ENCODE data around the gene RGS16. TPM values are rescaled to one million over a fixed set of nuclear protein-coding genes. Genes with fewer than 3 reads are reported as not detected.
A peak's percentile ranks its signal among the peaks of the same experiment; 100 is the strongest.

RGS16 gene
- total and polyA plus RNA-seq, 5 donors from 2014 or later: 0.34 to 16.6 (median 0.57) TPM

- H3K4me3 ChIP-seq (ENCODE audit: low read depth, low read length): no peak overlapping the region
- Mint-ChIP-seq H3K27ac (no peak overlapping the region), H3K9me3 (peaks cover 0 to 9% (median 3%) of the 10 kb centered on the region in 7 donors), H3K4me3 (no peak overlapping the region), H3K36me3 (peaks cover 4% of the 10 kb centered on the region), H3K27me3 (no peaks in the 10 kb centered on the region), H3K4me1 (peaks cover 6 to 20% (median 14%) of the 10 kb centered on the region in 4 donors)
- no peaks in the 10 kb centered on the region for H3K4me1 ChIP-seq (ENCODE audit: control insufficient read depth, insufficient read depth, low read length, poor library complexity, severe bottlenecking)
- peaks cover 0 to 7% of the 10 kb centered on the region in 2 experiments for H3K9me3 ChIP-seq (ENCODE audit: control insufficient read depth in 2 of 2, low read length in 2 of 2)
- ATAC-seq (ENCODE audit: low read depth in 2 of 2) (no peak), DNase-seq (no peak)
- no peaks in the 10 kb centered on the region for H3K36me3 ChIP-seq (ENCODE audit: control insufficient read depth, insufficient read depth, low read length)
- no peaks in the 10 kb centered on the region for H3K27me3 ChIP-seq (ENCODE audit: control insufficient read depth, insufficient read depth, low read length)
- no peak overlapping the region for H3K27ac ChIP-seq (ENCODE audit: insufficient read depth, low read length, poor library complexity, severe bottlenecking)
These were observed 18.8 kb upstream of the RGS16 start for GRCh38 chr1:182622901-182623528.

DNA sequence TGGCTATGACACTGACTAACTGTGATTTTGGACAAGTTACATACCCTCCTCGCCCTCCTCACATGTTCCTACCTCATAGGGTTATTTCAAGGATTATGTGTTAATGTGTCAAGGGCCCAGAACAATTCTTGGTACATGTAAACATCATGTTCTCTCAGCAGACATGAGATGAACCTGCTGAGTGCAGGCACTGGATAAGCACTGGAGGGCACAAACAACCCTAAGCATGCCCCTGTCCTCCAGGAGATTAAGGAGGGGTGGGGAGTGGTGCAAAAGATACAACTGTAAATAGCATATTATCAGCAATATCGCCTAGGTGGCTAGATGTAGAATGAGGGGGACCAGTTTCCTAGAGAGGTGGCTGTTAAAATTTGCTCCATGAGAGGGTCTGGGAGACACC, 17.7 kb upstream of the RGS16 start:
- Histone ChIP-seq H3K36me3 (ENCODE audit: control insufficient read depth, insufficient read depth, low read length) (no peaks in the 10 kb centered on the region), H3K4me3 (ENCODE audit: low read depth, low read length) (no peak overlapping the region), H3K27ac (ENCODE audit: insufficient read depth, low read length, poor library complexity, severe bottlenecking) (no peak overlapping the region), H3K27me3 (ENCODE audit: control insufficient read depth, insufficient read depth, low read length) (no peaks in the 10 kb centered on the region), H3K9me3 (ENCODE audit: control insufficient read depth in 2 of 2, low read length in 2 of 2) (peaks cover 0 to 7% of the 10 kb centered on the region in 2 experiments), H3K4me1 (ENCODE audit: control insufficient read depth, insufficient read depth, low read length, poor library complexity, severe bottlenecking) (peaks cover 2% of the 10 kb centered on the region)
- H3K36me3 Mint-ChIP-seq: peaks cover 4% of the 10 kb centered on the region
- H3K27ac Mint-ChIP-seq: no peak overlapping the region
- peaks cover 0 to 9% (median 3%) of the 10 kb centered on the region in 7 donors for H3K9me3 Mint-ChIP-seq
- DNase-seq (no peak), ATAC-seq (ENCODE audit: low read depth in 2 of 2) (no peak)
- peaks cover 9 to 29% (median 19%) of the 10 kb centered on the region in 4 donors for H3K4me1 Mint-ChIP-seq
- H3K27me3 Mint-ChIP-seq: peaks cover 5% of the 10 kb centered on the region
- H3K4me3 Mint-ChIP-seq: no peak overlapping the region

DNA sequence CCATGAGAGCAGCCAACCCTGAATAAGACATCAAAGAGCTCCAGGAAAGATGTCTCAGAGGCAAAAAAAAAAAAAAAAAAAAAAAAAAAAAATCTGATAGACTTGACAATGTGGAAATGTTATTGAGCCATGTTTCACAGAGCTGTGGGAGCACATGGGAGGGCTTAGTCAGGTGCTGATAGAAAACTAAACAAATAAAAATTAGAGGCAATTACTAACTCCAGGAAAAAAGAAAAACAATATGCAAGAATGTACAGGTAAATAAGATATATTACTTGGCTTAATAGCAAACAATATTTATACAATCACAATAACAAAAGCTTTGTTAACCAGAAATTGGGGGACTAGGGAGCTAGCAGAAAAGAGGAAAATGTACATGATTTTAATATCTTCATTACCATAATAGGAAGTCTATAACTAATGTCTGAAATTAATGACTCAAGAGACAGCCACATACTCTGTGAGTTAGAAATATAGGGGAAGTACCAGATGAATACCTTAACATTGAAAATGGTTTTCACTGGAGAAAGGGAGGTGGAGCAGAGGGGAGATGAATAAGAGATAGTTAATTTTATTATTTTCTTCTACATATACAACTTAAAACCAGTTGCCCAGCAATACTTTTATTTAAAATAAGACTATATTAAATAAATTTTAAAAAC, 16.9 kb upstream of the RGS16 start:
- H3K27me3 Mint-ChIP-seq: peaks cover 8% of the 10 kb centered on the region
- H3K27ac ChIP-seq (ENCODE audit: insufficient read depth, low read length, poor library complexity, severe bottlenecking): no peak overlapping the region
- ATAC-seq (ENCODE audit: low read depth in 2 of 2): no peak

GRCh38 chr1:182617734-182618351, 13.7 kb upstream of the RGS16 start:
- Histone ChIP-seq H3K36me3 (ENCODE audit: control insufficient read depth, insufficient read depth, low read length) (no peaks in the 10 kb centered on the region), H3K27ac (ENCODE audit: insufficient read depth, low read length, poor library complexity, severe bottlenecking) (no peak overlapping the region), H3K9me3 (ENCODE audit: control insufficient read depth in 2 of 2, low read length in 2 of 2) (peaks cover 0 to 7% of the 10 kb centered on the region in 2 experiments), H3K4me3 (ENCODE audit: low read depth, low read length) (no peak overlapping the region), H3K27me3 (ENCODE audit: control insufficient read depth, insufficient read depth, low read length) (no peaks in the 10 kb centered on the region), H3K4me1 (ENCODE audit: control insufficient read depth, insufficient read depth, low read length, poor library complexity, severe bottlenecking) (peaks cover 33% of the 10 kb centered on the region)
- Mint-ChIP-seq H3K27me3 (peaks cover 29% of the 10 kb centered on the region), H3K36me3 (peaks cover 4% of the 10 kb centered on the region), H3K9me3 (peaks cover 0 to 9% (median 3%) of the 10 kb centered on the region in 7 donors), H3K4me1 (peaks cover 17 to 37% (median 27%) of the 10 kb centered on the region in 4 donors), H3K4me3 (peak overlapping the region in 1 of 4 donors; percentile 88), H3K27ac (peak overlapping the region in 1 of 3 donors; percentile 48)
- no peak for DNase-seq
- no peak for ATAC-seq (ENCODE audit: low read depth in 2 of 2)

More for the DNA sequence above, 16.9 kb upstream of the RGS16 start:
- Mint-ChIP-seq H3K9me3 (peaks cover 0 to 9% (median 3%) of the 10 kb centered on the region in 7 donors), H3K4me3 (peak overlapping the region in 1 of 4 donors; percentile 31), H3K36me3 (peaks cover 4% of the 10 kb centered on the region), H3K27ac (no peak overlapping the region), H3K4me1 (peaks cover 17 to 37% (median 25%) of the 10 kb centered on the region in 4 donors)
- peaks cover 10% of the 10 kb centered on the region for H3K4me1 ChIP-seq (ENCODE audit: control insufficient read depth, insufficient read depth, low read length, poor library complexity, severe bottlenecking)
- H3K9me3 ChIP-seq (ENCODE audit: control insufficient read depth in 2 of 2, low read length in 2 of 2): peaks cover 0 to 7% of the 10 kb centered on the region in 2 experiments
- H3K27me3 ChIP-seq (ENCODE audit: control insufficient read depth, insufficient read depth, low read length): no peaks in the 10 kb centered on the region
- DNase-seq: no peak
- H3K4me3 ChIP-seq (ENCODE audit: low read depth, low read length): no peak overlapping the region
- H3K36me3 ChIP-seq (ENCODE audit: control insufficient read depth, insufficient read depth, low read length): no peaks in the 10 kb centered on the region

DNA sequence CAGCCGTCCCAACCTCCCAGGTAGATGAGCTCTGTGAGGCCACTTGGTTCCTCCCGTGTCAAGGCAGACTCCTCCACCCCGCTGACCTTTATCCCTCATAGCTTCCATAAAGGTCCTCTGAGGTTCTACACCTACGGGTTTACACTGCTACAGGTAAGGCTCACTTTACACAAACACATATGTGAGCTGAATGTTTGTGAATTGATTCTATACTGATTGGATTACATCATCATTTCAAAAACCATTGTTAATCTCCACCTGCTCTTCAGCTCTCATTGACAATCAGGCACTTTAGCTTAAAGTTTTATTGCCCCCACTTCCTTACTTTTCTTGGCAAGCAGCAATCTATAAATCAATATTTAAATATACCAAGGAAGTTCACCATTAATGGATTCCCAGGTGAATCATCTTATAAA, 12.8 kb upstream of the RGS16 start:
- no peak overlapping the region for H3K4me3 ChIP-seq (ENCODE audit: low read depth, low read length)
- no peak overlapping the region for H3K27ac ChIP-seq (ENCODE audit: insufficient read depth, low read length, poor library complexity, severe bottlenecking)
- H3K36me3 Mint-ChIP-seq: peaks cover 4% of the 10 kb centered on the region
- peaks cover 17 to 37% (median 27%) of the 10 kb centered on the region in 4 donors for H3K4me1 Mint-ChIP-seq
- H3K27me3 Mint-ChIP-seq: peaks cover 29% of the 10 kb centered on the region
- ATAC-seq (ENCODE audit: low read depth in 2 of 2) (no peak), DNase-seq (no peak)
- H3K36me3 ChIP-seq (ENCODE audit: control insufficient read depth, insufficient read depth, low read length): no peaks in the 10 kb centered on the region
- peaks cover 0 to 7% of the 10 kb centered on the region in 2 experiments for H3K9me3 ChIP-seq (ENCODE audit: control insufficient read depth in 2 of 2, low read length in 2 of 2)
- peaks cover 33% of the 10 kb centered on the region for H3K4me1 ChIP-seq (ENCODE audit: control insufficient read depth, insufficient read depth, low read length, poor library complexity, severe bottlenecking)
- H3K27ac Mint-ChIP-seq: peak overlapping the region in 2 of 3 donors; percentile 83 to 94
- H3K27me3 ChIP-seq (ENCODE audit: control insufficient read depth, insufficient read depth, low read length): no peaks in the 10 kb centered on the region
- peak overlapping the region; percentile 6 to 88 (median 66) for H3K4me3 Mint-ChIP-seq
- peaks cover 0 to 9% (median 3%) of the 10 kb centered on the region in 7 donors for H3K9me3 Mint-ChIP-seq

DNA sequence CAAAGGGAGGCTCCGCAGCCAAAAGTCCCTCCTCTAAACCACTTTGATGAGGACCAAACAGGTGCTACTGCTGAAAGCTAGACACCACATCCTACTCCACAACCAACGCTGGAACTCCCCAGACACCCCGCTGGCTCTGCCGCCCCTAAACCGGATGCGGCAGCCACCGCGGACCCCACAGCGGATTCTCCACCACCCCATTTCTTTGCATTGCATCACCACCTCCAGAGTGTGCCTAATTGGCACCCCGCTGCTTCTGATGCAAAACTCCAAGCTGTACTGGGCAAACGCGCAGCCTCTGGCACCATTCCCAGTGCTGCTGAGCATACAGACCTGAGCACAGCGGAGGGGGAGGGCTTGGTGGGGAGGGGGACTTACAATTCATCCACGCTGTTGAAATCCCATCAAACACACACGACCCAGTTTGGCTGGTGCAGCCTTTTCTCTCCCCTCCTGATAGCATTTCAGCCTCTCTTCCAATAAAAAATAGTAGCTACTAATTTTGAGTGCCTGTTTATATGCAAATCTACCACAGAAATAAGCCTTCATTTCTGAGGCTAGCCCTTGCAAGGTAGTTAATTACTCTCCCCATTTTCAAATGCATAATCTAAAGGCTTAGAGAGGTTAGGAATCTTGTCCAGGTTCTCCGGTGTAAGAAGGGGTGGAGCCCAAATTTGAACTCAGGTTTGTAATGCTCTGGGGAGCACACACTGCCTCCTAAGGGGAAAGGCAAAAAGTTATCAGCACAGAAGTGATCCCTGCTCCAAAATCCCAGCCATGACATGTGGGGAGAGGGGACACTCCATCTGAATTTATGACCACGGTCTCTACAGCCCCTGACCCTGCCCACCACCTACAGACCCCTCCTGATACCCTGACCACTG, 12.2 kb upstream of the RGS16 start:
- Mint-ChIP-seq H3K9me3 (peaks cover 0 to 9% (median 3%) of the 10 kb centered on the region in 7 donors), H3K4me3 (peak overlapping the region; percentile 86 to 90 (median 88)), H3K27ac (peak overlapping the region; percentile 83 to 94 (median 91)), H3K36me3 (peaks cover 4% of the 10 kb centered on the region), H3K4me1 (peaks cover 17 to 37% (median 27%) of the 10 kb centered on the region in 4 donors), H3K27me3 (peaks cover 29% of the 10 kb centered on the region)
- Histone ChIP-seq H3K4me3 (ENCODE audit: low read depth, low read length) (peak overlapping the region; percentile 94), H3K36me3 (ENCODE audit: control insufficient read depth, insufficient read depth, low read length) (no peaks in the 10 kb centered on the region), H3K27me3 (ENCODE audit: control insufficient read depth, insufficient read depth, low read length) (no peaks in the 10 kb centered on the region), H3K4me1 (ENCODE audit: control insufficient read depth, insufficient read depth, low read length, poor library complexity, severe bottlenecking) (peaks cover 33% of the 10 kb centered on the region), H3K27ac (ENCODE audit: insufficient read depth, low read length, poor library complexity, severe bottlenecking) (no peak overlapping the region), H3K9me3 (ENCODE audit: control insufficient read depth in 2 of 2, low read length in 2 of 2) (peaks cover 0 to 7% of the 10 kb centered on the region in 2 experiments)
- DNase-seq (peak; percentile 77 to 93 (median 88)), ATAC-seq (ENCODE audit: low read depth in 2 of 2) (peak; percentile 90 to 92)
